Fibroblast of pulmonary artery (primary cell): ENCODE data around the gene GJC2.

ENCODE experiments used
- DNase-seq: peaks from one replicate; pipeline ENCODE4 v3.0.0-alpha.2; 2010; ENCODE audit warnings: low read depth
- H3K4me3 ChIP-seq: replicated peaks from 2 replicates; pipeline ENCODE4 v1.5.1; 2011; ENCODE audit warnings: low read depth, mild to moderate bottlenecking, control low read depth, low read length, moderate library complexity
- TF ChIP-seq, protein P1 (sequence below): IDR thresholded peaks from 2 replicates; pipeline ENCODE4 v1.5.1; 2011; ENCODE audit warnings: mild to moderate bottlenecking, control low read depth, low read length, inconsistent platforms; ENCODE audit errors: missing control alignments

Gene GJC2

DNA sequence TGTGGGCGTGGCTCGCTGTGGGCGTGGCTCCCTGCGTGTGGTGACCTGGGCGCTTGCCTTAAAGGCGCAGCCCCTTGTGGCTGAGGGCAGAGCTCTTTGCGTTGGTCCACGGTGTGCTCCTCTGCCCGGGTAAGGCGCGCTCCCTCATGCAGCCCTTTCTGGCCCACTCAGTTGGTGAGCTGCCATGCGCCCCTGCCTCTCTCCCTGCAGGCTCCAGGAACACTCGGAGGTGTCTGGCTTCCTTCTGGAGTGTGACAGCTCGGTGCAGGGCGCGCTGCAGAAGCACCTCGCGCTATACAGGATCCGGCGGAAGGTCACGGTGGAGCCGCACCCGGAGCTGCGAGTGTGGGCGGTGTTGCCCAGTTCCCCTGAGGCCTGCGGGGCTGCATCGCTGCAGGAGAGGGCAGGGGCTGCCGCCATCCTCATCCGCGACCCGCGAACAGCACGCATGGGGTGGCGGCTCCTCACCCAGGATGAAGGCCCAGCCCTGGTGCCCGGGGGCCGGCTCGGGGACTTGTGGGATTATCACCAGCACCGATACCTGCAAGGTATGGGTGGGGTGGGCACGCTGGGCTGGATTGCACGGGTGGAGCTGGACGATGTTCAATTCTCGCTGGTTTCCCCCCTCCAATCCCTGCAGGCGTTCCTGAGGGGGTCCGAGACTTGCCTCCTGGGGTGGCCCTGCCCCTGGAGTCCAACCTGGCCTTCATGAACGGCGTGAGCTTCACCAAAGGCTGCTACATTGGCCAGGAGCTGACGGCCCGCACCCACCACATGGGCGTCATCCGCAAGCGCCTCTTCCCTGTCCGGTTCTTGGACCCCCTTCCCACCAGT lies 25.0 kb downstream of the GJC2 start:
- no peak overlapping the region for H3K4me3 ChIP-seq
- DNase-seq: no peak
- TF ChIP-seq, protein P1, sequence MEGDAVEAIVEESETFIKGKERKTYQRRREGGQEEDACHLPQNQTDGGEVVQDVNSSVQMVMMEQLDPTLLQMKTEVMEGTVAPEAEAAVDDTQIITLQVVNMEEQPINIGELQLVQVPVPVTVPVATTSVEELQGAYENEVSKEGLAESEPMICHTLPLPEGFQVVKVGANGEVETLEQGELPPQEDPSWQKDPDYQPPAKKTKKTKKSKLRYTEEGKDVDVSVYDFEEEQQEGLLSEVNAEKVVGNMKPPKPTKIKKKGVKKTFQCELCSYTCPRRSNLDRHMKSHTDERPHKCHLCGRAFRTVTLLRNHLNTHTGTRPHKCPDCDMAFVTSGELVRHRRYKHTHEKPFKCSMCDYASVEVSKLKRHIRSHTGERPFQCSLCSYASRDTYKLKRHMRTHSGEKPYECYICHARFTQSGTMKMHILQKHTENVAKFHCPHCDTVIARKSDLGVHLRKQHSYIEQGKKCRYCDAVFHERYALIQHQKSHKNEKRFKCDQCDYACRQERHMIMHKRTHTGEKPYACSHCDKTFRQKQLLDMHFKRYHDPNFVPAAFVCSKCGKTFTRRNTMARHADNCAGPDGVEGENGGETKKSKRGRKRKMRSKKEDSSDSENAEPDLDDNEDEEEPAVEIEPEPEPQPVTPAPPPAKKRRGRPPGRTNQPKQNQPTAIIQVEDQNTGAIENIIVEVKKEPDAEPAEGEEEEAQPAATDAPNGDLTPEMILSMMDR: no peak

DNA sequence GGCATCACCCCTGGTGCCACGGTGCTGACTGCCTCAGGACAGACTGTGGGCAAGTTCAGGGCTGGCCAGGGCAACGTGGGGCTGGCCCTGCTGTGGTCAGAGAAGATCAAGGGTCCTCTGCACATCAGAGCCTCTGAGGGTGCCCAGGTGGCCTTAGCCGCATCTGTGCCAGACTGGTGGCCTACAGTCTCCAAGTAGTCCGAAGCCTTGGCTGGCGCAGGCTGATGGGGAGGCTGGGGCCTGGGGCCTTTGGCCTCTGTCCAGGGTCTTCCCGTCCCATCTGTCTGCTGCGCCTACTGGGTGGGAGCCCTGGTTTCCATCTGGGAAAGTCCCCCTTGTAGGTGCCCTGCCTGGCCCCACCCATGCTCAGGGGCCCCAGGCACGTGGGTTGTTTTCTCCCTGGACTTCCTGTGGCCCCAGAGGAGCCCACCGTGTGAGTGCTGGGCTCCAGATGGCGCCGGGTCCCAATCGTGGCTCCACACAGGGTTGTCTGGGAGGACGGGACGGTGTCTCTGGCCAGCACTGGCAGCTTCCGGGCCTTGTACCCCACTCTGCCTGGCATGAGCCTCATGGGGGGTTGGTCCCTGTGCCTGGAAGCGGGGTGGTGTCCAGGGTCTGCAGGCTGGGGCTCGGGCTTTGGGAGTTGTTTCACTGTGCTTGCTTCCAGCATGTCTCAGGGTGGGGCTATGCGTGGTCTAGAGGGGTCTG lies 25.7 kb downstream of the GJC2 start:
- TF ChIP-seq, protein P1: no peak
- DNase-seq: no peak
- no peak overlapping the region for H3K4me3 ChIP-seq

DNA sequence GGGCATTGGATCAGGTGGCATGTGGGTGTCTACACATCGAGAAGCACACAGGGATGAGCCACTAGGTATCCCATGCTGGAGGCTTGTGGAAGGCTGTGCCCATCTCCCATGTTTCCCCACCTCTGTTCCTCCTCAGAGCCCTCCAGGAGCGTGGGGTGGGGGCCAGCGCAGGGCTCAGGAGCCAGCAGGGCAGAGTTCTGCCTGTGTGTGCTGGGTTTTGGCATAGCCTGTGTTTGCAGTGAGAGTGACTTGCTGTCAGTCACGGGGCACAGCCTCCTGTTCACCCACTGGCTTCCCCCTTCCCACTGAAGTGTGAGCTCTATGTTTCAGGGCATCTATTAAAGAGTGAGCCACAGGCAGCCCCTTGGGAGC lies 26.3 kb downstream of the GJC2 start:
- TF ChIP-seq, protein P1: no peak
- DNase-seq: no peak
- no peak overlapping the region for H3K4me3 ChIP-seq

DNA sequence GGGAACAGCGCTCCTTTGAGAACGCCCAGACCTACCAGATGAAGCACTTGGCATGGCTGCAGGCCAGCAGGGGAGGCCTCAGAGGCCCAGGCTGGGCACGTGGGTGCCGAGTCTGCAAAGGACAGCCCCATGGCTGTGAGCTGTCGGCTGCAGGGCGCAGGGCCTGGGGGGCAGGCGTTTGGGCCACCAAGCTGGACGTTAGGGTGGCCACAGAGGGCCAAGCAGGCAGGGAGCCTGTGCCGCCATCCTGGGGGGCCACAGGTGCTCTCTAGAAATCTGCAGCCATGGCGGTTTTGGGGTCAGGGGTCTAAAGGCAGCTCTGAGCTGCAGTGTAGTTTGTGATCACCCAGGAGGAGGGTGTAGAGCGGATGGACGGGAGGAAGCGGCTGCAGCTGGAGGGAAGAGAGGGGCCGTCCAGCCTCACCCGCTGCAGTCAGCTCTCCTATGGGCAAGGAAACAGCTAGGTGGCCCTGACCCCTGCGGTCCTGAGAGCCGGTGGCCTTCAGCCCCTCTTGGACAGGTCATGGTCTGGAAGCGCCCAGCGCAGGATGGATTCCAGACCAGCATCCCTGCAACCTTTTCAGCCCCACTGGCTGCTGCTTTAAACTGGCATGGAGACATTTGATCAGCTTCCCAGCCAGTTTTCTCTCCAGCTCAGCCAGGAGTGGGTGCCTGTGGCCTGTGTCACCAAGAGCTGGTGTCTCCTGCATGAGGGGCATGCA lies 26.9 kb downstream of the GJC2 start:
- DNase-seq: no peak
- TF ChIP-seq, protein P1: no peak
- no peak overlapping the region for H3K4me3 ChIP-seq

DNA sequence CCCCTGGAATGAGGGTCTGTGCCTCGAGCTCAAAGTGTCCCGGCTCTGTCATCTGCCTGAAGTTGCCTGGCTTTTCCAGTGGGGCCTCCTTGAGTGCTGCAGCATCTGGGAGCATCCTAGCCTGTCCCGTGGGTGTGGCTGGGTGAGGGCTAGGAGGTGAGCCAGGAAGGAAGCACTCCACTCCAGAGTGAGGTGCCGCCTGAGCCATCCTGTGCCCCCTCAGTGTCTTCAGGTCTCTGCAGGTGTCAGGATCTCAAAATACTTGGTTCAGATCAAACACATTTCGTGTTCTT lies 27.4 kb downstream of the GJC2 start:
- DNase-seq: no peak
- H3K4me3 ChIP-seq: no peak overlapping the region
- TF ChIP-seq, protein P1: no peak

DNA sequence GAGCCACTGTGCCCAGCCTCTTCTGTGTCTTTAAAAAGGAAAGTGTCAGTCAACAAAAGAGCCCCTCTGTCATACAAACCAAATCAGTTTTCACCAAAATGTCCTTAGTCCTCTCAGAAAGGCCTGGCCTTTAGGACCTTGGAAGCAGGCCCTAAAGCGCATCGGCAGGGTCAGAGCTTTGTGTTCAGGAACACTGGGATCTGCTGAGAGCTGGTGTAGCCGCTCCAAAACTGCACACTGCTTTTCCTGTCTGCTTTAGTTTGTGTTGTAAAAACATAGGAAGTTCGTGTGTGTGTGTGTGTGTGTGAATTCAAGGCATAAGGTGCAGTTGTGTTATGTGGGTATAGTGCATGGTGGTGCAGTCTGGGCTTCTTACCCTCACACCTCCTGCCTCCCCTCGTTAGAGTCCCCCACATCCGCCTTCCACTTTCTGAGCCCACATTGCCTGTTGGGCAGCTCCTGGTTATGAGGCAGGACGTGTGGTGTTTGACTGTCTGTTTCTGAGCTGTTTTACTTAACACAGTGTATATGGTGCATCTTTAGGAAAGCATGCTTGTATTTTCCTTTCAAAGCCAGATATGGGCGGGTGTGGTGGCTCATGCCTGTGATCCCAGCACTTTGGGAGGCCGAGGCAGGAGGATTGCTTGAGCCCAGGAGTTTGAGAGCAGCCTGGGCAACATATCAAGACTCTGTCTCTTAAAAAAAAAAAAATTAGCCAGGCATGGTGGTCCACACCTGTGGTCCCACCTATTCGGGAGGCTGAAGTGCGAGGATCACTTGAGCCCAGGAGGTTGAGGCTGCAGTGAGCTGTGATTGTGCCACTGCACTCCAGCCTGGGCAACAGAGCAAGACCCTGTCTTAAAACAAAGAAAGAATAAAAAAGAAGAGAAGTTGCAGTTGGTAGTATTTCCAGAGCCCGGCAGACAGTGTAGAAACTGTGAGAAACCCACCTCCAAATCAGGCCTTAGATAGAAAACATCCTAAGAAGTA lies 28.3 kb downstream of the GJC2 start:
- TF ChIP-seq, protein P1: no peak
- no peak for DNase-seq
- H3K4me3 ChIP-seq: no peak overlapping the region
